Brain microvascular endothelial cell (primary cell): ENCODE data around the gene DNALI1.
"Not testable (repeated sequence)": the region's sequence is repeated elsewhere in the genome, so short reads cannot be mapped to it uniquely, and the experiment has no call there.

ENCODE experiments used
- DNase-seq: peaks from one replicate; pipeline ENCODE4 v3.0.0-alpha.2; 2020
- H3K27ac ChIP-seq: fragments of 250-450 bp; sonication (Bioruptor Pico); 2 replicates; pipeline ENCODE4 v1.5.1; 2020; ENCODE audit warnings: mild to moderate bottlenecking, moderate library complexity
- H3K27me3 ChIP-seq: fragments of 250-450 bp; sonication (Bioruptor Pico); replicated peaks from 2 replicates; pipeline ENCODE4 v1.5.1; 2020; ENCODE audit warnings: mild to moderate bottlenecking
- H3K36me3 ChIP-seq: fragments of 250-450 bp; sonication (Bioruptor Pico); replicated peaks from 2 replicates; pipeline ENCODE4 v1.5.1; 2020; ENCODE audit warnings: mild to moderate bottlenecking
- H3K4me3 ChIP-seq: 2 replicates; pipeline ENCODE4 v1.5.1; 2011; ENCODE audit warnings: low read depth, mild to moderate bottlenecking, control low read depth, low read length, moderate library complexity
- in situ Hi-C: cut with HindIII; loops from 2 replicates; pipeline ENCODE4 v1.10.0; 2017; ENCODE audit warnings: low sequenced_read_pairs, low pct_ligation_motif_present
- TF ChIP-seq, protein P1 (sequence below): IDR thresholded peaks from 2 replicates; pipeline ENCODE4 v1.5.1; 2011; ENCODE audit warnings: low read depth, mild to moderate bottlenecking, moderate library complexity, low read length, control low read depth, inconsistent platforms; ENCODE audit errors: missing control alignments

Gene DNALI1

GRCh38 chr1:37553927-37554808 lies 2.6 kb upstream of the DNALI1 start, which contains the start of gene SNIP1:
Gene SNIP1, minus strand, starts transcription at chr1:37554293. Its CDS starts 64 bp downstream, at chr1:37554229.
- TF ChIP-seq, protein P1, sequence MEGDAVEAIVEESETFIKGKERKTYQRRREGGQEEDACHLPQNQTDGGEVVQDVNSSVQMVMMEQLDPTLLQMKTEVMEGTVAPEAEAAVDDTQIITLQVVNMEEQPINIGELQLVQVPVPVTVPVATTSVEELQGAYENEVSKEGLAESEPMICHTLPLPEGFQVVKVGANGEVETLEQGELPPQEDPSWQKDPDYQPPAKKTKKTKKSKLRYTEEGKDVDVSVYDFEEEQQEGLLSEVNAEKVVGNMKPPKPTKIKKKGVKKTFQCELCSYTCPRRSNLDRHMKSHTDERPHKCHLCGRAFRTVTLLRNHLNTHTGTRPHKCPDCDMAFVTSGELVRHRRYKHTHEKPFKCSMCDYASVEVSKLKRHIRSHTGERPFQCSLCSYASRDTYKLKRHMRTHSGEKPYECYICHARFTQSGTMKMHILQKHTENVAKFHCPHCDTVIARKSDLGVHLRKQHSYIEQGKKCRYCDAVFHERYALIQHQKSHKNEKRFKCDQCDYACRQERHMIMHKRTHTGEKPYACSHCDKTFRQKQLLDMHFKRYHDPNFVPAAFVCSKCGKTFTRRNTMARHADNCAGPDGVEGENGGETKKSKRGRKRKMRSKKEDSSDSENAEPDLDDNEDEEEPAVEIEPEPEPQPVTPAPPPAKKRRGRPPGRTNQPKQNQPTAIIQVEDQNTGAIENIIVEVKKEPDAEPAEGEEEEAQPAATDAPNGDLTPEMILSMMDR, result no peak
- Histone ChIP-seq H3K4me3 (peak within 1 kb of the TSS; percentile 97), H3K36me3 (peaks cover 2% of the 10 kb centered on the region), H3K27me3 (no peaks in the 10 kb centered on the region), H3K27ac (peak within 1 kb of the TSS; percentile 79)
- in situ Hi-C loops, result no loop called here
- peak; percentile 93 for DNase-seq

DNA sequence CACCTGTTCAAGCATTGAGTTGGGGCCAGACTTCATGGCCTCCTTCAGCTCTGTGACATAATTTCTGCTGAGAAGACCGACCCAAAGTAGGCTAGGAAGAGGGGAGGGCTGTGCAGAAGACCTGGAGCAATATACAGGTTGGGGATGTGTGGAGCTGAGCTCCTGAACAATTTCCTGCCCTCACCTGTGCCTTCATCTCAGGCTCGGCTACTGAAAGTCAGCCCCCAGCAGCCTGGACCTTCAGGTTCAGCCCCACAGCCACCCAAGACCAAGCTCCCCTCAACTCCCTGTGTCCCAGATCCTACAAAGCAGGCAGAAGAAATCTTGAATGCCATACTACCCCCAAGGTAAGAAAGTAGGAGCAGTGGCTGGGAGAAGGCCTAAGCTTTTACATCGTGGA lies 662 bp downstream of the DNALI1 start:
- no peak overlapping the region for H3K27ac ChIP-seq
- H3K4me3 ChIP-seq, result peak overlapping the region; percentile 62
- in situ Hi-C loops, result no loop called here
- no peak for DNase-seq
- H3K27me3 ChIP-seq, result no peaks in the 10 kb centered on the region
- H3K36me3 ChIP-seq, result peaks cover 4% of the 10 kb centered on the region
- TF ChIP-seq, protein P1, result no peak

DNA sequence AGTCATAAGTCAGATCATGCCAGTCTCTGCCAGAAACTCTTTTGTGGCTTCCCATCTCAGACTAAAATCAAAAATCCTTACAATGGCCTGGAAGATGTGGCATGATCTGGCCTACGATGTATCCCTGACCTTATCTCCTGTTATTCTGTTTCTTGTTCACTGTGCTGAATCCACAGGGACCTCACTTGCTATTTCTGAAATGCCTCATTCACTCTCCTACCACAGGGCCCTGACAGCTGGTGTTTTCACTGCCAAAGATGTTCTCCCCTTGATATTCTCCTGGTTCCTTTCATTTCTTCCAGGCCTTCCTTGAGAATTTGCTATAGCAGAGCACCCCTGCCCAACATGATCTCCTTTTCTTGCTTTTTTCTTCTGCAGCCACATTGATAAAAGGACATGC lies 1.7 kb downstream of the DNALI1 start:
- DNase-seq, result no peak
- H3K27ac ChIP-seq, result no peak overlapping the region
- peaks cover 4% of the 10 kb centered on the region for H3K36me3 ChIP-seq
- TF ChIP-seq, protein P1, result no peak
- H3K27me3 ChIP-seq, result no peaks in the 10 kb centered on the region
- H3K4me3 ChIP-seq, result no peak overlapping the region
- in situ Hi-C loops, result no loop called here

GRCh38 chr1:37559080-37559479 lies 2.3 kb downstream of the DNALI1 start:
- H3K36me3 ChIP-seq, result peaks cover 4% of the 10 kb centered on the region
- H3K4me3 ChIP-seq, result no peak overlapping the region
- in situ Hi-C loops, result no loop called here
- no peak for DNase-seq
- TF ChIP-seq, protein P1, result no peak
- no peaks in the 10 kb centered on the region for H3K27me3 ChIP-seq
- H3K27ac ChIP-seq, result no peak overlapping the region

GRCh38 chr1:37559957-37560379 lies 3.2 kb downstream of the DNALI1 start:
- peaks cover 11% of the 10 kb centered on the region for H3K36me3 ChIP-seq
- in situ Hi-C loops, result not testable (repeated sequence)

GRCh38 chr1:37560401-37561132 lies 3.8 kb downstream of the DNALI1 start:
- TF ChIP-seq, protein P1, result no peak
- Histone ChIP-seq H3K4me3 (no peak overlapping the region), H3K27me3 (no peaks in the 10 kb centered on the region), H3K36me3 (peaks cover 17% of the 10 kb centered on the region), H3K27ac (no peak overlapping the region)
- in situ Hi-C loops, result no loop called here
- no peak for DNase-seq

More at GRCh38 chr1:37559957-37560379, 3.2 kb downstream of the DNALI1 start:
- not testable (repeated sequence) for H3K27ac ChIP-seq, H3K27me3 ChIP-seq, DNase-seq, H3K4me3 ChIP-seq
